HepG2 (cell line): ENCODE measurements around the gene AP5B1. TPM values are rescaled to one million over a fixed set of nuclear protein-coding genes. Genes with fewer than 3 reads are reported as not detected.

Experiments used
- CBX2 ChIP-seq, 2 experiments: fragments of 200-600 bp in 1 of 2; sonication (generic); formaldehyde crosslinking in 1 of 2; IDR thresholded peaks; 2 replicates each; pipeline versions ENCODE4 v1.7.0 to v1.8.1; 2018 to 2022; ENCODE audit warnings: low read depth in 2 of 2, low read length in 1 of 2, mild to moderate bottlenecking in 1 of 2, missing genetic modification reagents in 1 of 2
- ELF1 ChIP-seq: sonication (generic); formaldehyde crosslinking; IDR thresholded peaks from 2 replicates; pipeline ENCODE4 v1.4.0; 2020; ENCODE audit warnings: missing genetic modification reagents
- NCOR1 ChIP-seq: fragments of 200-600 bp; sonication (generic); IDR thresholded peaks from 2 replicates; pipeline ENCODE4 v1.7.0; 2017; ENCODE audit warnings: antibody characterized with exemption, low read length, borderline replicate concordance
- PBX2 ChIP-seq: IDR thresholded peaks from 2 replicates; pipeline ENCODE4 v1.6.1; 2016; ENCODE audit warnings: control low read depth
- PITX1 ChIP-seq: sonication (generic); formaldehyde crosslinking; IDR thresholded peaks from 2 replicates; pipeline ENCODE4 v1.5.1; 2020; ENCODE audit warnings: mild to moderate bottlenecking, missing genetic modification reagents
- PLRG1 ChIP-seq: fragments of 450-650 bp; conservative IDR thresholded peaks from 2 replicates; pipeline ENCODE4 v1.6.1; 2016
- POGK ChIP-seq: sonication (generic); formaldehyde crosslinking; conservative IDR thresholded peaks from 2 replicates; pipeline ENCODE4 v1.8.0; 2022; ENCODE audit warnings: mild to moderate bottlenecking, moderate library complexity, missing genetic modification reagents
- REPIN1 ChIP-seq: sonication (generic); formaldehyde crosslinking; IDR thresholded peaks from 2 replicates; pipeline ENCODE4 v1.8.0; 2022; ENCODE audit warnings: missing genetic modification reagents, low read depth, mild to moderate bottlenecking, borderline replicate concordance
- RFX5 ChIP-seq: IDR thresholded peaks from 2 replicates; pipeline ENCODE4 v1.6.1; 2011; ENCODE audit warnings: low read depth, low read length, improper control_type of control experiment
- RXRB ChIP-seq: IDR thresholded peaks from 2 replicates; pipeline ENCODE4 v1.6.1; 2016; ENCODE audit warnings: borderline replicate concordance, missing genetic modification reagents, missing compliant biosample characterization
- SNAI1 ChIP-seq: sonication (generic); formaldehyde crosslinking; IDR thresholded peaks from 2 replicates; pipeline ENCODE4 v1.5.0; 2020; ENCODE audit warnings: mild to moderate bottlenecking, missing genetic modification reagents, borderline replicate concordance
- SP4 ChIP-seq: sonication (generic); formaldehyde crosslinking; IDR thresholded peaks from 2 replicates; pipeline ENCODE4 v1.8.1; 2023; ENCODE audit warnings: mild to moderate bottlenecking, missing genetic modification reagents
- THRA ChIP-seq: sonication (generic); formaldehyde crosslinking; IDR thresholded peaks from 2 replicates; pipeline ENCODE4 v1.4.0; 2020; ENCODE audit warnings: missing genetic modification reagents, borderline replicate concordance
- TIGD3 ChIP-seq: sonication (generic); formaldehyde crosslinking; IDR thresholded peaks from 2 replicates; pipeline ENCODE4 v1.5.1; 2020; ENCODE audit warnings: mild to moderate bottlenecking, missing genetic modification reagents, borderline replicate concordance
- UBTF ChIP-seq: sonication (generic); formaldehyde crosslinking; IDR thresholded peaks from 2 replicates; pipeline ENCODE4 v1.4.0; 2020; ENCODE audit warnings: mild to moderate bottlenecking, missing genetic modification reagents
- ZNF224 ChIP-seq: sonication (generic); formaldehyde crosslinking; IDR thresholded peaks from 2 replicates; pipeline ENCODE4 v1.5.0; 2020; ENCODE audit warnings: mild to moderate bottlenecking, missing genetic modification reagents
- ZNF468 ChIP-seq: sonication (generic); formaldehyde crosslinking; IDR thresholded peaks from 2 replicates; pipeline ENCODE4 v1.8.0; 2022; ENCODE audit warnings: mild to moderate bottlenecking, moderate library complexity, missing genetic modification reagents
- ZNF713 ChIP-seq: sonication (generic); formaldehyde crosslinking; IDR thresholded peaks from 2 replicates; pipeline ENCODE4 v1.4.0; 2020; ENCODE audit warnings: mild to moderate bottlenecking, missing genetic modification reagents
- ZNF749 ChIP-seq: sonication (generic); formaldehyde crosslinking; IDR thresholded peaks from 2 replicates; pipeline ENCODE4 v1.8.0; 2022; ENCODE audit warnings: mild to moderate bottlenecking, missing genetic modification reagents, moderate library complexity, borderline replicate concordance
- ZNF850 ChIP-seq: sonication (generic); formaldehyde crosslinking; conservative IDR thresholded peaks from 2 replicates; pipeline ENCODE4 v1.9.0; 2021; ENCODE audit warnings: mild to moderate bottlenecking, missing genetic modification reagents
- polyA plus RNA-seq, 8 experiments: library from polyadenylated mRNA; depleted of rRNA in 3 of 8; stranded (reverse) in 7 of 8; unstranded in 1 of 8; fragments of >200 nt; fragmentation: Illumina TruSeq in 4 of 8; extraction: Trizol in 4 of 8; gene quantifications; 2 replicates each; pipeline versions ENCODE4 v1.2.1 to v1.2.3, GENCODE V29; 2011 to 2016; ENCODE audit warnings: low read depth in 4 of 8, missing spikeins in 1 of 8, mixed read lengths in 1 of 8; ENCODE audit not compliant: insufficient read depth in 1 of 8
- total RNA-seq, 5 experiments: library from RNA; depleted of rRNA; stranded (reverse); fragments of >200 nt; fragmentation: Illumina TruSeq; extraction: Trizol; gene quantifications; 2 replicates each; pipeline ENCODE4 v1.2.3, GENCODE V29; 2016; ENCODE audit warnings: low read depth in 1 of 5

The AP5B1 gene
- total and polyA plus RNA-seq, 2 of the 13 experiments (the other 11 are each of a cell fraction or from before 2014, with no cell fraction given) = 1.7 to 4.4 TPM

GRCh38 chr11:65779919-65780769 is 632 bp downstream of the AP5B1 start (continued):
- TF ChIP-seq REPIN1 (CRISPR knock-in tag) = peak; percentile 67
- peak; percentile 78 for TF ChIP-seq UBTF
- TF ChIP-seq ZNF749 (CRISPR knock-in tag) = peak; percentile 24; the same call in 1 of the 2 replicates
- no peak for TF ChIP-seq RFX5
- 0 out of 2 replicates have a peak, but pooled peaks have one; percentile 45 for TF ChIP-seq ZNF224 (CRISPR knock-in tag)
- TF ChIP-seq ELF1 (CRISPR knock-in tag) = peak; percentile 29; the same call in 1 of the 2 replicates
- TF ChIP-seq NCOR1 = no peak
- TF ChIP-seq THRA (CRISPR knock-in tag) = peak; percentile 45; the same call in 1 of the 2 replicates
- no peak for TF ChIP-seq TIGD3 (CRISPR knock-in tag)
- TF ChIP-seq RXRB (CRISPR knock-in tag) = no peak
- no peak for TF ChIP-seq PBX2
- no peak for TF ChIP-seq PLRG1
- no peak for TF ChIP-seq SNAI1 (CRISPR knock-in tag)
- peak; percentile 72 for TF ChIP-seq POGK (CRISPR knock-in tag)
- TF ChIP-seq PITX1 = peak; percentile 16; the same call in 1 of the 2 replicates
- no peak for TF ChIP-seq ZNF850 (CRISPR knock-in tag)
- no peak for TF ChIP-seq ZNF713 (CRISPR knock-in tag)
- TF ChIP-seq ZNF468 (CRISPR knock-in tag) = no peak
- no peak for TF ChIP-seq CBX2 (IDR thresholded peaks at IDR 0.05; ENCODE audit: low read depth, low read length)
- no peak for TF ChIP-seq CBX2 (CRISPR knock-in tag; IDR thresholded peaks at IDR 0.05; ENCODE audit: low read depth)
- 0 out of 2 replicates have a peak, but pooled peaks have one; percentile 65 for TF ChIP-seq SP4 (CRISPR knock-in tag)
